SK-N-SH (cell line): ENCODE measurements around the gene GABRA5. TPM values are rescaled to one million over a fixed set of nuclear protein-coding genes. Genes with fewer than 3 reads are reported as not detected.
"Not testable (repeated sequence)": the region's sequence is repeated elsewhere in the genome, so short reads cannot be mapped to it uniquely, and the experiment has no call there.

Experiments used
- CTCF ChIA-PET: fragments of 300-600, 350-600 bp; formaldehyde crosslinking; extraction: SDS; loops from one replicate; lab custom pipeline; 2021; lab: Yijun Ruan, JAX
- POLR2A ChIA-PET: fragments of 350-600 bp; sonication (Branson Sonifier 250); formaldehyde crosslinking; extraction: SDS; loops from one replicate; lab custom pipeline; 2020; ENCODE audit warnings: antibody characterized with exemption, inconsistent platforms; lab: Yijun Ruan, JAX
- DNase-seq: peaks from one replicate; pipeline ENCODE4 v3.0.0; 2012
- H2AFZ ChIP-seq: fragments of 200-600 bp; sonication (generic); 2 replicates; pipeline ENCODE4 v1.8.1; 2016; ENCODE audit warnings: antibody characterized with exemption, mild to moderate bottlenecking, low read depth
- H3F3A ChIP-seq: fragments of 200-600 bp; sonication (generic); replicated peaks from 2 replicates; pipeline ENCODE3; 2016; ENCODE audit warnings: antibody characterized with exemption, mild to moderate bottlenecking; ENCODE audit not compliant: insufficient read depth
- H3K27ac ChIP-seq, 2 experiments: fragments of 200-500 bp in 1 of 2; fragments of 200-600 bp in 1 of 2; sonication (Bioruptor generic) in 1 of 2; sonication (generic), shearing (Covaris generic) in 1 of 2; 2 replicates each; pipeline versions ENCODE4 v1.5.1 to v1.6.1; 2014 to 2016; ENCODE audit warnings: low read depth in 2 of 2, inconsistent platforms in 1 of 2, low read length in 1 of 2, mild to moderate bottlenecking in 1 of 2, mixed read lengths in 1 of 2
- H3K27me3 ChIP-seq: fragments of 200-600 bp; sonication (generic), shearing (Covaris generic); 2 replicates; pipeline ENCODE4 v1.6.1; 2016; ENCODE audit warnings: mixed run types; ENCODE audit not compliant: insufficient read depth
- H3K36me3 ChIP-seq, 2 experiments: fragments of 200-500 bp in 1 of 2; fragments of 200-600 bp in 1 of 2; sonication (Bioruptor generic) in 1 of 2; sonication (generic) in 1 of 2; replicated peaks in 1 of 2; 2 replicates each; pipeline versions ENCODE3 to v1.5.1; 2014 to 2016; ENCODE audit warnings: low read length in 1 of 2, mild to moderate bottlenecking in 1 of 2; ENCODE audit not compliant: insufficient read depth in 2 of 2, control insufficient read depth in 1 of 2
- H3K4me1 ChIP-seq, 2 experiments: fragments of 200-500 bp in 1 of 2; fragments of 200-600 bp in 1 of 2; sonication (Bioruptor generic) in 1 of 2; sonication (generic), shearing (Covaris generic) in 1 of 2; 2 replicates each; pipeline versions ENCODE4 v1.5.1 to v1.6.1; 2014 to 2016; ENCODE audit warnings: low read depth in 1 of 2, low read length in 1 of 2, mixed run types in 1 of 2; ENCODE audit not compliant: insufficient read depth in 2 of 2, control insufficient read depth in 1 of 2
- H3K4me2 ChIP-seq: fragments of 200-600 bp; sonication (generic), shearing (Covaris generic); 2 replicates; pipeline ENCODE4 v1.6.1; 2017; ENCODE audit warnings: mixed run types
- H3K4me3 ChIP-seq, 2 experiments: fragments of 200-500 bp in 1 of 2; fragments of 200-600 bp in 1 of 2; sonication (Bioruptor generic) in 1 of 2; sonication (generic), shearing (Covaris generic) in 1 of 2; 2 replicates each; pipeline versions ENCODE4 v1.5.1 to v1.8.1; 2014 to 2016; ENCODE audit warnings: low read depth in 2 of 2, inconsistent platforms in 1 of 2, low read length in 1 of 2, mild to moderate bottlenecking in 1 of 2, mixed read lengths in 1 of 2, moderate library complexity in 1 of 2
- H3K79me2 ChIP-seq: fragments of 200-600 bp; sonication (generic); 2 replicates; pipeline ENCODE4 v1.8.1; 2017; ENCODE audit warnings: mild to moderate bottlenecking; ENCODE audit not compliant: insufficient read depth
- H3K9ac ChIP-seq: fragments of 200-600 bp; sonication (generic); 2 replicates; pipeline ENCODE4 v1.6.1; 2017; ENCODE audit warnings: mixed run types
- H3K9me2 ChIP-seq: fragments of 200-600 bp; sonication (generic); 2 replicates; pipeline ENCODE4 v1.6.1; 2017; ENCODE audit warnings: mixed run types
- H3K9me3 ChIP-seq: fragments of 200-600 bp; sonication (generic); 2 replicates; pipeline ENCODE4 v1.6.1; 2017; ENCODE audit warnings: mixed run types, mild to moderate bottlenecking, moderate library complexity
- H4K20me1 ChIP-seq: fragments of 200-600 bp; sonication (generic); 2 replicates; pipeline ENCODE4 v1.6.1; 2017; ENCODE audit warnings: mild to moderate bottlenecking, mixed run types; ENCODE audit not compliant: insufficient read depth
- ELF1 ChIP-seq: IDR thresholded peaks from 2 replicates; pipeline ENCODE4 v1.4.0; 2012
- FOSL2 ChIP-seq: IDR thresholded peaks from 2 replicates; pipeline ENCODE4 v1.4.0; 2012; ENCODE audit warnings: low read depth, mild to moderate bottlenecking, moderate library complexity, borderline replicate concordance
- MXI1 ChIP-seq: IDR thresholded peaks from 2 replicates; pipeline ENCODE4 v1.6.1; 2012; ENCODE audit warnings: mild to moderate bottlenecking, low read depth, low read length, improper control_type of control experiment
- NFIC ChIP-seq: IDR thresholded peaks from 2 replicates; pipeline ENCODE4 v1.4.0; 2012; ENCODE audit warnings: borderline replicate concordance
- NRF1 ChIP-seq: IDR thresholded peaks from 2 replicates; pipeline ENCODE4 v1.6.1; 2012; ENCODE audit warnings: low read depth, mild to moderate bottlenecking, low read length
- RCOR1 ChIP-seq: fragments of 150-350 bp; IDR thresholded peaks from 2 replicates; pipeline ENCODE4 v1.6.1; 2017; ENCODE audit warnings: antibody characterized with exemption, low read length
- RFX5 ChIP-seq: IDR thresholded peaks from 2 replicates; pipeline ENCODE4 v1.6.1; 2012; ENCODE audit warnings: mild to moderate bottlenecking, improper control_type of control experiment, low read length
- RXRA ChIP-seq: IDR thresholded peaks from 2 replicates; pipeline ENCODE4 v1.4.0; 2012; ENCODE audit warnings: low read depth, mild to moderate bottlenecking, borderline replicate concordance
- SIN3A ChIP-seq: IDR thresholded peaks from 2 replicates; pipeline ENCODE4 v1.6.1; 2012; ENCODE audit warnings: low read depth, mild to moderate bottlenecking, low read length, moderate library complexity, borderline replicate concordance
- TCF12 ChIP-seq: IDR thresholded peaks from 2 replicates; pipeline ENCODE4 v1.4.0; 2012
- USF1 ChIP-seq: IDR thresholded peaks from 2 replicates; pipeline ENCODE4 v1.4.0; 2012; ENCODE audit warnings: low read depth, borderline replicate concordance
- YY1 ChIP-seq: IDR thresholded peaks from 2 replicates; pipeline ENCODE4 v1.4.0; 2012; ENCODE audit warnings: low read depth, mild to moderate bottlenecking
- WGBS: methylation state at CpG from one replicate; pipeline ENCODE4 v1.1.6; 2017; ENCODE audit warnings: low lambda C conversion rate; 5-methylcytosine and 5-hydroxymethylcytosine counted together
- polyA plus RNA-seq, 3 experiments: library from polyadenylated mRNA; depleted of rRNA; stranded (reverse); fragments of >200 nt; gene quantifications; 2 replicates each; pipeline ENCODE4 v1.2.3, GENCODE V29; 2012
- TF ChIP-seq, protein P1 (sequence below): IDR thresholded peaks from 2 replicates; pipeline ENCODE4 v1.6.1; 2012; ENCODE audit warnings: mild to moderate bottlenecking, low read depth, low read length, moderate library complexity

The GABRA5 gene
- polyA plus RNA-seq, 1 of the 3 experiments (the other 2 are of a cell fraction), result not detected

GRCh38 chr15:26894181-26894580, 27.3 kb downstream of the GABRA5 start (continued):
- TF ChIP-seq, protein P1, sequence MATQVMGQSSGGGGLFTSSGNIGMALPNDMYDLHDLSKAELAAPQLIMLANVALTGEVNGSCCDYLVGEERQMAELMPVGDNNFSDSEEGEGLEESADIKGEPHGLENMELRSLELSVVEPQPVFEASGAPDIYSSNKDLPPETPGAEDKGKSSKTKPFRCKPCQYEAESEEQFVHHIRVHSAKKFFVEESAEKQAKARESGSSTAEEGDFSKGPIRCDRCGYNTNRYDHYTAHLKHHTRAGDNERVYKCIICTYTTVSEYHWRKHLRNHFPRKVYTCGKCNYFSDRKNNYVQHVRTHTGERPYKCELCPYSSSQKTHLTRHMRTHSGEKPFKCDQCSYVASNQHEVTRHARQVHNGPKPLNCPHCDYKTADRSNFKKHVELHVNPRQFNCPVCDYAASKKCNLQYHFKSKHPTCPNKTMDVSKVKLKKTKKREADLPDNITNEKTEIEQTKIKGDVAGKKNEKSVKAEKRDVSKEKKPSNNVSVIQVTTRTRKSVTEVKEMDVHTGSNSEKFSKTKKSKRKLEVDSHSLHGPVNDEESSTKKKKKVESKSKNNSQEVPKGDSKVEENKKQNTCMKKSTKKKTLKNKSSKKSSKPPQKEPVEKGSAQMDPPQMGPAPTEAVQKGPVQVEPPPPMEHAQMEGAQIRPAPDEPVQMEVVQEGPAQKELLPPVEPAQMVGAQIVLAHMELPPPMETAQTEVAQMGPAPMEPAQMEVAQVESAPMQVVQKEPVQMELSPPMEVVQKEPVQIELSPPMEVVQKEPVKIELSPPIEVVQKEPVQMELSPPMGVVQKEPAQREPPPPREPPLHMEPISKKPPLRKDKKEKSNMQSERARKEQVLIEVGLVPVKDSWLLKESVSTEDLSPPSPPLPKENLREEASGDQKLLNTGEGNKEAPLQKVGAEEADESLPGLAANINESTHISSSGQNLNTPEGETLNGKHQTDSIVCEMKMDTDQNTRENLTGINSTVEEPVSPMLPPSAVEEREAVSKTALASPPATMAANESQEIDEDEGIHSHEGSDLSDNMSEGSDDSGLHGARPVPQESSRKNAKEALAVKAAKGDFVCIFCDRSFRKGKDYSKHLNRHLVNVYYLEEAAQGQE, result no peak
- no peak for TF ChIP-seq RFX5
- TF ChIP-seq YY1, result no peak
- TF ChIP-seq NRF1, result no peak
- no peak for TF ChIP-seq MXI1
- TF ChIP-seq RCOR1, result no peak
- TF ChIP-seq FOSL2, result no peak
- TF ChIP-seq TCF12, result no peak
- no peak for TF ChIP-seq NFIC

DNA sequence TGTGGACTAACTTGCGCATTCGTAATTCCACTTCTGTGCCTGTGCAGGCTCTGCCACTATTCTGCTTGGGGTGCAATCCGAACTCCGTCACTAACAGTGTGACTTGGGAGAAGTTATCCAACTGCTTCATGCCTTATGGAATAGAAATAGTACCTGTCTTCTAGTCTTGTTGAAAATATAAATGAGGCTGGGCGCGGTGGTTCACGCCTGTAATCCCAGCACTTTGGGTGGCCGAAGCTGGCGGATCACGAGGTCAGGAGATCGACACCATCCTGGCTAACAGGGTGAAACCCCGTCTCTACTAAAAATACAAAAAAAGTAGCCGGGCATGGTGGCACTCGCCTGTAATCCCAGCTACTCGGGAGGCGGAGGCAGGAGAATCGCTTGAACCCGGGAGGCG, 28.5 kb downstream of the GABRA5 start:
- H3K4me1 ChIP-seq, H3K36me3 ChIP-seq, H3K9me2 ChIP-seq, H3K27me3 ChIP-seq, DNase-seq, H3K27ac ChIP-seq, H4K20me1 ChIP-seq, H3K9me3 ChIP-seq, H3F3A ChIP-seq, H3K4me2 ChIP-seq, H3K79me2 ChIP-seq, H3K4me3 ChIP-seq, H2AFZ ChIP-seq, H3K9ac ChIP-seq, POLR2A ChIA-PET: not testable (repeated sequence)
- whole genome bisulfite sequencing, result 72% methylated on average over 19 of the region's 19 CpGs
- CTCF ChIA-PET, result interaction anchor here (0.8 kb wide), 1 partner anchor 464 kb away, joined by 3 read pairs; no protein-coding TSS in a partner anchor

DNA sequence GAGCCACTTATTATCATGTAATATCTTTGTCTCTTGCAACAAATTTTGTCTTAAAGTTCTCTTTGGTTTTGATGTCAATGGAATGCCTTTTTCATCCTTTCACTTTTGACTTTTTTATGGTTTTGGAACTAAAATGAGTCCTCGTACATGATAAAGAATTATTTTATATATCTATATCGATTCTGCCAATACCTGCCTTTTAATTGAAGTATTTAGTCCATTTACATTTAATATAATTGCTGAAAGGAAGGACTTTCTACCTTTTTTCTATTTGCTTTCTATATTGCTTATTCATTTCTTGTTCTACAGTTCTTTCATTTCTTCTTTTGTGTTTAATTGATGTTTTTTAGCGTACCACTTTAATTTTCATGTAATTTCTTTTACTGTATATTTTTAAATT, 32.8 kb downstream of the GABRA5 start:
- Histone ChIP-seq H3K9me2 (no peaks in the 10 kb centered on the region), H3K27ac (no peak overlapping the region), H3F3A (no peaks in the 10 kb centered on the region), H3K9ac (no peak overlapping the region), H4K20me1 (no peaks in the 10 kb centered on the region), H3K4me3 (no peak overlapping the region), H3K27me3 (no peaks in the 10 kb centered on the region), H2AFZ (no peak overlapping the region), H3K9me3 (no peaks in the 10 kb centered on the region; the same call in 1 of the 2 replicates), H3K4me2 (no peak overlapping the region), H3K79me2 (no peaks in the 10 kb centered on the region), H3K4me1 (no peaks in the 10 kb centered on the region), H3K36me3 (no peaks in the 10 kb centered on the region)
- TF ChIP-seq RXRA (no peak), USF1 (no peak), SIN3A (no peak), ELF1 (no peak)
- CTCF ChIA-PET, result interaction anchor here (1.0 kb wide), 1 partner anchor 118 kb away, joined by 3 read pairs; no protein-coding TSS in a partner anchor
- 25% methylated on average over 3 of the region's 3 CpGs for WGBS
- no peak for DNase-seq
- POLR2A ChIA-PET, result no interaction called here
